CD4-positive, alpha-beta T cell treated with Interleukin-2 at 100 ng/mL for 4 hours (primary cell): ENCODE measurements around the gene AGO3.
A peak's percentile ranks its signal among the peaks of the same experiment; 100 is the strongest.

Source experiments
- DNase-seq: peaks from one replicate; pipeline ENCODE4 v3.0.0-alpha.2; 2020; ENCODE audit warnings: low spot score

The AGO3 gene

GRCh38 chr1:36096500-36097432, 165.9 kb downstream of the AGO3 start:
- no peak for DNase-seq

- DNase-seq, result no peak
Measured at GRCh38 chr1:36097693-36098585, 167.0 kb downstream of the AGO3 start.

- no peak for DNase-seq
Measured at GRCh38 chr1:36098650-36099365, 167.9 kb downstream of the AGO3 start.

- DNase-seq, result peak; percentile 70
Measured at GRCh38 chr1:36099681-36100341, 168.9 kb downstream of the AGO3 start.

- no peak for DNase-seq
Measured at GRCh38 chr1:36100376-36100775, 169.5 kb downstream of the AGO3 start.

GRCh38 chr1:36101546-36101945, 170.6 kb downstream of the AGO3 start:
- no peak for DNase-seq

- DNase-seq, result no peak
Measured at GRCh38 chr1:36106269-36106668, 175.4 kb downstream of the AGO3 start.

GRCh38 chr1:36107394-36107793, 176.5 kb downstream of the AGO3 start:
- no peak for DNase-seq

- DNase-seq, result no peak
Measured at GRCh38 chr1:36108314-36108713, 177.4 kb downstream of the AGO3 start.

GRCh38 chr1:36109041-36109679, 178.3 kb downstream of the AGO3 start:
- peak; percentile 28 for DNase-seq

GRCh38 chr1:36111151-36111550, 180.2 kb downstream of the AGO3 start:
- DNase-seq, result no peak

- no peak for DNase-seq
Measured at GRCh38 chr1:36112823-36113222, 181.9 kb downstream of the AGO3 start.

- DNase-seq, result no peak
Measured at GRCh38 chr1:36114371-36114770, 183.5 kb downstream of the AGO3 start.

GRCh38 chr1:36115200-36115669, 184.3 kb downstream of the AGO3 start:
- DNase-seq, result no peak

- DNase-seq, result no peak
Measured at GRCh38 chr1:36115931-36116330, 185.0 kb downstream of the AGO3 start.

GRCh38 chr1:36116901-36117300, 186.0 kb downstream of the AGO3 start:
- DNase-seq, result no peak

- DNase-seq, result no peak
Measured at GRCh38 chr1:36118447-36119204, 187.7 kb downstream of the AGO3 start.

- DNase-seq, result no peak
Measured at GRCh38 chr1:36119456-36119855, 188.6 kb downstream of the AGO3 start.
